GM18517 (cell line): ENCODE data around the gene CPNE1.
A peak's percentile ranks its signal among the peaks of the same experiment; 100 is the strongest.
"Not testable (repeated sequence)": the region's sequence is repeated elsewhere in the genome, so short reads cannot be mapped to it uniquely, and the experiment has no call there.

Experiments
- ATAC-seq: cut with Tn5 transposase; IDR thresholded peaks from one replicate; pipeline ENCODE4 v1.9.1; 2021; ENCODE audit warnings: mild to moderate bottlenecking, moderate library complexity; ENCODE audit not compliant: unreplicated experiment

CPNE1 gene

DNA sequence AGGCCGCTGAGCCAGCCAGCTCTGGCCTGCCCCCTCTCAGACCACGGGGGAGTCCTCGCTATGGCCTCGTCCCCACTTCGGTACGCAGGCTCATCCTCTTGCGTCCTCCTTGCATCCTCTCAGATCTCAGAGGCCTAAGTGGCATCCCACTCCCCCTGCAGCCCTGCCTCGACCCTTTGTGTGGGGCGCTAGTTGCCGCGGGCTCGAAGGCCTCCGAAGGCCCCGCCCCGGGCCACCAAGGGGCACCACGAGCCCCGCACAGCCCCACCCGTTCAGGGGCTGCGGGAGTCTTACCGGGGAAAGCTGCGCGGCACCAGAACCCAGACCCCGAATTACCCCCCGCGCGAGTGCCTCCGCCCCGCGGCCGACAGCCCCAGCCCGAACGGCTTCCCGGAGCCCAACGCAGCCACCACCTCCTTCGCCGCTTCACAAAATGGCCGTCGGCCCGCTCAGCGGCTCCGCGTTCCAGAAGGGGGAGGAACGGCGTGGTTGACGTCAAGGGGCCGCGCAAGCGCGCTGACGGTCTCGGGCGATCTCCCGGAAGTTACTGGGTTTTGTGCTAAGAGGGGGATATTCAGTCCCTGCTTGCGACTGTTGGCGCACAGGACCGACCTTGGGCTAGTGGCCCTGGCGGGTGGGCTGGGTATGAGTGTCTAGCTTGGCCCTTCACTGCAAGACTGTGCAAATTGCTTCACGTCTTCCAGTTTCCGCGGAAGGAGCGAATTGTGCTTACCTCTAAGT, at the start of gene CPNE1, which contains the start of gene RBM12:
Gene CPNE1 (minus strand): TSS at position 435 of the 741 bp plus-strand sequence. CDS start 31,977 bp downstream, outside the sequence.
Gene RBM12 (minus strand): TSS at position 435 of the 741 bp plus-strand sequence. CDS start 9,578 bp downstream, outside the sequence.
- ATAC-seq, result peak; percentile 82

DNA sequence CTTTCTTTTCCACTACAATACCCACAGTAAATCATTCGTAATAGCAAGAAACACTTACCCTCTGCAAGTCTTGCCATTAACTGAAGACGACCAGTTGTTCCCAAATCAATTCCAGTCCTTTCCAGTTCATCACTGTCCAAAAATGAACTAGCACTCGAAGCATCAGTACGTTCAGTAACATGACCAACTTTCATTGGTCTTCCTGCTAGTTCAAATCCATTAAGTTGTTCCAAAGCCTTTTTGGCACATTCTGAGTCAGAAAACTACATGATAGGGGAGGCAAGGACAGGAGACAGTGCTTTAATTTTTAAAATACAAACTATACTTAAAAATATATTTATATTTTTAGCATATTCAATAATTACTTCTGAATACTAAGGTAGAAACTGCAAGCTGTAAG, 49.4 kb upstream of the CPNE1 start:
- ATAC-seq, result no peak

DNA sequence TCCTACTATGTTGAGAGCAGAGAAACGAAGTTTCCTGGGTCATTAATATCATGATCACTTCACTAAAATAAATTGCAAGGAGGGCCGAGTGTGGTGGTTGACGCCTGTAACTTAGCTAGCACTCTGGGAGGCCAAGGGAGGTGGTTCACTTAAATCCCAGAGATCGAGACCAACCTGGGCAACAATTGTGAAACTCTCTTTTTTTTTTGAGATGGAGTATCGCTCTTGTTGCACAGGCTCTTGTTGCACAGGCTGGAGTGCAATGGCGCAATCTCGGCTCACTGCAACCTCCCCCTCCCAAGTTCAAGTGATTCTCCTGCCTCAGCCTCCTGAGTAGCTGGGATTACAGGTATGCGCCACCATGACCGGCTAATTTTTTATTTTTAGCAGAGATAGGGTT, 48.4 kb upstream of the CPNE1 start:
- ATAC-seq, result not testable (repeated sequence)

DNA sequence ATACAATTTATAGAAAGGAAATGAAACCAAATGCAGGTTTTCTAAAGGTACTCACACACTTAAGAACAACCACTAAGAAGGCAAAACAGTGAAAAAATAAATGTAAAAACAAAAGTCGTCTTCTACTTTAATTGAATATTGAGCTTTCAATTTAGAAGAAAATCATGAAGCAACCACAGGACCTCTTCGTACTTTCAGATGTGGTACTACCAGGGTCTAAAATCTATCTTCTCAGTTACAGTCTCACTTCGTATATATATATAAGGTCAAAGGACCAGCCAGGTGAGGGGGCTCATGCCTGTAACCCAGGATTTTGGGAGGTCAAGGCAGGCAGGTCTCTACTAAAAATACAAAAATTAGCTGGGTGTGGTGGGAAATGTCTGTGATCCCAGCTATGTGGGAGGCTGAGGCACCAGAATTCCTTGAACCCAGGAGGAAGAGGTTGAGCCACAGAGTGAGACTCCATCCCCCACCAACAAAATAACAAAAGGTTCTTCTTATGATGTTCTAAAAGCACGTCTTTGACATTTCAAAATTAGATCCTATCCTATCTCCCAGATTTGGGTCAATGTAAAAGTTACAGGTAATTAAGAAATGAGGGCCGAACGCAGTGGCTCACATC, 47.0 kb upstream of the CPNE1 start:
- ATAC-seq, result no peak

DNA sequence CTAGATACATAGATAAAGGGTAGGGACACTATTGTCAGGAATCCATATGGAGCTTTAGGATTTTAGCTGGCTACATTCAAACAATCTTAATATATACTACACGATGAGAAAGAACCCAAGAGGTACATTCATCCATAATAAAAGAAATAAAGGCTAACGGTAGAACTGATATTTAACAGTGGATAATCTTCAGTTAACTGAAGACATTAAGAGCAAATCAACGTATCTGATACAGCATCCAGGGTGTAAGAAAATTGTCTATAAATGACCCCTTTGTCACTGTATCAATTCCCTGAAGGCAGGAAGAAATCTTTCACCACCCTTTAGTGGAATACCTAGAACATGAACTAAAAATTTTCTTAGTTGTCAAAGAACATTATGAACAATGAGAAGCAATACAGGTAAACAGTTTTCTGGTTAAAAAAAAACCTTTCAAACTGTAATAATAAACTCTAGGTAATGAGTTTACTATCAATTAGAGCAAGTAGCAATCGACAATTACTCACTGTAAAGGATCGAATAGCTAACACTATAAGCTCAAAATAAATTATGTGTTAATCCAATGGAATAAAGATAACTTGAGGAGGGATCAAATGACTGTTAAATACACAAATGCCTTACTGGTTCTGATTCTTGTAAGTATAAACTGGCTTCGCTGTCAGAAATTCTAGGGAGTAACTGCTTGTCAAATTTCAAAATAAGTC, 46.3 kb upstream of the CPNE1 start:
- no peak for ATAC-seq

DNA sequence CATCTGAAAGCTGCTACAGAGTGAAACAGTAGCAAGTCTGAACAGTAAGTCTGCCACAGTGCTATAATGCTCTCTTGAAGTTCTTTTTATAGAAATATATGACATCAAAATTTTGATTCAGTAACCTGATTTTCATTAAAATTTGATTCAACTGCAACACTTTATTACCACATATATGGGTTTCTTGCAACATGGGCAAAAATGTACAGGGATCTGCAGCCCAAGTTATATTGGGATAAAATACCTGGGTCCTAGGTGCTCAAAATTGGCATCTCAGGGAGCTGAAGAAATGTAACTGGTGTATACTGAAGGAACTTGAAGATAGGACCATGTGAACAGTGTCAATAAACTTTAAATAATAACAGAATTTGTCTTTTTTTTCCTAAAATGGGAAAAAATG, 45.3 kb upstream of the CPNE1 start:
- ATAC-seq, result no peak

DNA sequence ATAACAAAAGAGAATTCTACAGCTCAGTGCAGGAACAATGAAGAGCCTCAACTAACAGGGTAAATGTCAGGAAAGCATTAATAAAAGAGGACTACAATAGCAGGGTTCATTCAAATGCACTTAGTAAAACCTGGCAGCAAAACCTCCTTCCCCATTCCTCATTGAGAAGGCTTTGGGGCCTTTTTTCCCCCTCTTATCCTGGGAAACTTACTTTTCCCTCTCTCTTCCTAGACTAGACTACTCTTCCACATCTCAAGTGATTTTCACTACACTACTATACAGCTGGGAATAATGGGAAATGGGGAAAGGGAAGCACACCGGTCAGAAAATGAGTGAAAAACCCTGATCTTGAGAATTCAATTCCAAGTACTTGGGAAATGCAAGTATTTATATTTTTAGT, 44.6 kb upstream of the CPNE1 start:
- ATAC-seq, result no peak

DNA sequence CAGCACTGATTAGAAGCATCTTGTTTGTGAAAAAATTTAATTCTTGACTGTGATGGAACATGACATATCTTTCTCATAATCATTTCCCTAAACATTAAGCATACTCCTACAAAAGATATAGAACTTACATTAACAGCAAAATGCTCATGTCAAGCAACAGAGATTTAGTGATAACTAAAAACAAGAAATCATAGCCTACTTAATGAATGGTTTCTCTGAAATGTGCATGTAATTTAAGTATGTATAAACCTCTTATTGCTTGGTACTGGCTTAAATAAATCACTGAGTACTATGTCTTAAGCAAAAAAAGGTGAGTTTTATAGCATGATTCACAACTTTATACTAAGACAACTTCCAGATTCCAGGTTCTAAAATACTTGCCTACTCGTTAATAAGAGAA, 43.8 kb upstream of the CPNE1 start:
- ATAC-seq, result no peak

DNA sequence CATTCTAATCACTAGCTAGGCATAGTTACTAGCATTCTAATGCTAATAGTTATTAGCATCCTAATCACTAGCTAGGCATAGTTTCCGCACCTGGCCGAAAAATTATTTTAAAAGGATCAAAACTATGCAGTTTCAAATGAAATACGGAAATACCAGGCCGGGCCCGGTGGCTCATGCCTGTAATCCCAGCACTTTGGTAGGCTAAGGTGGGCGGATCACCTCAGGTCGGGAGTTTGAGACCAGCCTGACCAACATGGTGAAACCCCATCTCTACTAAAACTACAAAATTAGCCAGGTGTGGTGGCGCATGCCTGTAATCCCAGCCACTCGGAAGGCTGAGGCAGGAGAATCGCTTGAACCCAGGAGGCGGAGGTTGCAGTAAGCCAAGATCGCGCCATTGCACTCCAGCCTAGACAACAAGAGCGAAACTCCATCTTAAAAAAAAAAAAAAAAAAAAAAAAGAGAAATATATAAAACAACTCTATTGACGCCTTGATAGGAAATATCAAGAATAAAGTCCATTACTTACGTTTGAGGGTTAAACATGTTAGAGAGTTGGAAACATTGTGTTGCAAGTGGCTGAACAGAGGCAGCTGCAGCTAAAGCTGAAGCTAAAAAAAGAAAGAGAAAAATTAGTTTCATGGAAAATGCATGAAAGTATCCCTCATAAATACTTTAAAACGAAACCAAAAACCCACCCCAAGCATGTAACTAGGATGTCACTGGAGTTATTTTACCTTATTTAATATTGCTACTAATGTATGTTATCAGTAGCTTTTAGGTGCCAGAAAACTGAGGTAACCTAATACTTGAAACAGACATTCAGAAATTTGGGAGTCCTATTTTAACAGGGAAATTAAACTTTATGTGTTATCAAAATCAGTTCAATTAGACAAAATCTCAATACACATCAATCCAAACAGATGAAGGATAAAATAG, 42.2 kb upstream of the CPNE1 start:
- ATAC-seq, result not testable (repeated sequence)

DNA sequence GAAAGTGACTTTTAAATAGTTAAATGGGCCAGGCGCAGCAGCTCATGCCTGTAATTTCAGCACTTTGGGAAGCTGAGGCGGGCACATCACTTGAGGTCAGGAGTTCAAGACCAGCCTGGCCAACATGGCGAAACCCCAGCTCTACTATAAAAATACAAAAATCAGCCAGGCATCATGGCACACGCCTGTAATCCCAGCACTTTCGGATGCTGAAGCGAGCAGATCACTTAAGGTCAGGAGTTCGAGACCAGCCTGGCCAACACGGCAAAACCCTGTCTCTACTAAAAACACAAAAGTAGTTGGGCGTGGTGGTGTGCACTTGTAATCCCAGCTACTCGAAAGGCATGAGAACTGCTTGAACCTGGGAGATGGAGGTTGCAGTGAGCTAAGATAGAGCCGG, 41.2 kb upstream of the CPNE1 start:
- ATAC-seq, result not testable (repeated sequence)

DNA sequence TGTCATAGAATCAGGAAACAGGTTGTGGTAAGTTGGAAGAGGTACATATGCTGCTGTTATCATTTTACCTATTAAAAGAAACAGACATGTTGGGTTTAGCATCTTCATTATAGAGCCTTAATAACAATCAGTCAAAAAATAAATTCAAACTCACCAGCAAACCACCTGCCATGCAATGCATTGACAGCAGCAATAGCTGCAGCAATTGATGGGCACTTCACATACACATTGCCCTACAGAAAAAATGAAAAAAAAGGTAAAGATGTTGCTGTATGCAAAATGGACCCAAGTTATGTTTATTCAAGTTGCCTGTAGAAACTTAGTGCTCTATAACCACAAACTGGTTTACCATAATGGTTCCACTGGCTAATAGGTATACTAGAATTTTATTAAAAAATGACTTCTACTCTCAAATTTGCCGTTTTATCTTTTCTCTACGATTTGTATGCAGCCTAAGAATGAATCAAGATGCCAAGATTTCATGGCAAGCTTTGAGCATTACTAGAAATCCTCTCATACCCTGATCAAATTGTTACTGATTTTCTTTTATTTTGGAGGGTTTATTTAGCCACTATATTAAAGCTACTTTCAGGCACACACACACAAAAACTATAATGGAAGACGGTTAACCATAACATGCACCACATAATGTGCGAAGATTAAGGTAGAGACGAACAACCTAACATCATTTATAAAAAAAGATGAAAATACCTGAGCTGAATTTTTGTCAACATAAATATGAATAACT, 40.0 kb upstream of the CPNE1 start:
- ATAC-seq, result no peak

DNA sequence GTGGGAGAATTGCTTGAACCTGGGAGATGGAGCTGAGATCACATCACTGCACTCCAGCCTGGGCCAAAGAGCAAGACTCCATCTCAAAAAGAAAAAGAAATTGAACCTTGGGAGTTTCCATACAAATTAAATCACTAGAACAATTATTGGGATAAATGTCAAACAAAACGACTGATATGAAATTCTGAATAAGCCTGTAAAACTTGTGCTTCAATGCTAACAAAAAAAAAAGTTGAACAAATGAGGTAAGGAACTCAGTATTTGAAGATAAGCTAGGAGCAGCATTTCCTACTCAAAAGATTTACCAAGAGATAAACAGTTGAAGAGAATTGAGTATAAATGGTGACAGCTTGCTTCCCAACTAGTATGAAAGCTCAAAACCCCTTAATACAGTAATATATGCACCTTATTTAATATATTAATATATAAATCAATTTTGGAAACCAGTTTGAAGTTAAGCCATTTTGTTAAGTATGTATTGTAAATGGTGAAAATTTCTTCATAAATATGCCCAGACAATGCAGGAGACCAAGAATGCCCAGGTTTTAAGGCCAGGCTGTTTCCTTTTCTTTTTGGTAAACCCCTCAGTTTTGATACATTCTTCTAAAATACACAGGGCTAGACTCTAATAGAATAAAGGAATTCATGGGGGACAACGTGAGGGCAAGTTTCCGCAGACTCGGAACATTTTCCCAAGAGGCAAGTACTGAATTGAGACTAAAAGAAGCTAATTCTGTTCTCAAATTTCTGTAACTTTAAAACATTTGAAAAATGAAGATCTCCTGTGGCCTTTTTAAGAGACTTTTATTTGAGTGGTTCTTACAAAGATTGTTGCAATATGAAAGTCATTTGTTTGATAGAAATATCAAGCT, 38.4 kb upstream of the CPNE1 start:
- no peak for ATAC-seq

DNA sequence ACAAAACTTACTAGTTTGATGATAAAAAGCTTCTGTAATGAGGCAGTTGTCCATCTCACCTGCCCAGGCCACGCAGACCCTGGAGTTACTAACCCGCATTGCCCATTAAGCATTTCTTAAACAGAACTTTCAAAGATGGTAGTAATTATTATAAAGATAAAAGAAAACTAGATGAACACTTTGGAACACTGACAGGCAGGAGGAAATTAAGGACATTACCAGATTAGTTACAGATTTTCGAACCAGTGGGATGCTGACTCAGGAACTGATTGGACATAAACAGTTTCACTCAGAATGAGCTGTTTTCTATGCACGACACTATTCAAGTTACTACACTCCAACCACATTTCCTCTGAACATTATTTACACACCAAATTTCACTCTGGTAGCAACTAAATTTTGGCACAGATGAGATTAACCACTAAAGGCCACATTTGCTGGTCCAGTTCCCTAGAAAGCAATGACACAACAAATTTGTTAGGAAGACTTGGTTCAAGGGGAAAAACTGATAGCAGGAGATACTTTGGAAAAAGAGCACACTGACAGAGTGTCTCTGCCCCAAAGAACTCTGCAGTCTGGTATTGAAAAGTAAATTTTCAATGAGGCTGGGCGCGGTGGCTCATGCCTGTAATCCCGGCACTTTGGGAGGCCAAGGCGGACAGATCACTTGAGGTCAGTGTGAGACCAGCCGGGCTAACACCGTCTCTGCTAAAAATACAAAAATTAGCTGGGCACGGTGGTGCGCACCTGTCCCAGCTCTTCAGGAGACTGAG, 37.5 kb upstream of the CPNE1 start:
- no peak for ATAC-seq

DNA sequence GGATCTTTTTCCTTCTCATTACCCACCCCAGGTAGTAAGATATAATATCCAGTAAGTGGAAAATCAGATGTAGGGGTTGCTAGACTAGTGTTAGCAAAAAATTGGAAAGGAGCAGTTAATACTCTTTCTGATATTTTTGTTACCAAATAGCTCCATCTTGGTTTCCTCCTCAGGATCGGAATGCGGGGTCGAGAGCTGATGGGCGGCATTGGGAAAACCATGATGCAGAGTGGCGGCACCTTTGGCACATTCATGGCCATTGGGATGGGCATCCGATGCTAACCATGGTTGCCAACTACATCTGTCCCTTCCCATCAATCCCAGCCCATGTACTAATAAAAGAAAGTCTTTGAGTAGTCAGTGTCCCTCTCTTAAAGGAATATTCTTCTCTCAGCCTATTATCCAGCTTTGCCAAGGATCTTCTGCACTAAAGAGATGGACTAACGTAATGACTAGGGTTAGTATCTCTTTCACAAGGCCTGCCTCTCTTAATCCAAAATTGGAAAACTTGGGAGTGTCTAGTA, 36.0 kb upstream of the CPNE1 start:
- ATAC-seq, result no peak

DNA sequence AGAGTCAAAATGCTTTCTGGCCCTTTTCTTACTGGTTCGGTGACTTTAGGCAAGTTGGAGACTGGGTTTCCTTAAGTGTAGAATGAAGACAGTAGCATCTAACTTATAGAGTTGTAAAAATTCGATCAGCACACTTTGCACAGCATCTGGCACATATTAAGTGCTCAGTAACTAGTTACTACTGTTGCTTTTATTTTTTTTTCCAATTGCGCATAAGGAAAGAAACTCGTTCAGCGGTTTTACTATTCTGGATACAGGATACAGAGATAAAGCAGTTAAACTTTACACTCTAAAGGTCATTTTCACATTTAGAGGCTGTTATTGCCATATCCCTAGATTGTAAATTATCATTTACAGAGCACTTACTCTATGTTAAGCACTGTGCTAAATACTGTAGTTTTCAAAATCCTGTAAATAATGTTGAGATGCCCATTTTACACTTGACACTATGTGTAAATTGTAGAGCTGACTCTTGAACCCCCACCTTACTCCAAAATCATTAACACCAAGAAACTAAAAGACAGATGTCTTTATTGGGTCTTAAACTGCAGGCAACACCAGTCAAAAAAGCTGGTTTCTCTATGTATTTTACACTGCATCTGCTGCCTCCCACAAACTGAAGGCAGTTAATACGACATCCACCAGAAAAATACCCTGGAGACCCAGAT, 35.4 kb upstream of the CPNE1 start:
- ATAC-seq, result no peak

DNA sequence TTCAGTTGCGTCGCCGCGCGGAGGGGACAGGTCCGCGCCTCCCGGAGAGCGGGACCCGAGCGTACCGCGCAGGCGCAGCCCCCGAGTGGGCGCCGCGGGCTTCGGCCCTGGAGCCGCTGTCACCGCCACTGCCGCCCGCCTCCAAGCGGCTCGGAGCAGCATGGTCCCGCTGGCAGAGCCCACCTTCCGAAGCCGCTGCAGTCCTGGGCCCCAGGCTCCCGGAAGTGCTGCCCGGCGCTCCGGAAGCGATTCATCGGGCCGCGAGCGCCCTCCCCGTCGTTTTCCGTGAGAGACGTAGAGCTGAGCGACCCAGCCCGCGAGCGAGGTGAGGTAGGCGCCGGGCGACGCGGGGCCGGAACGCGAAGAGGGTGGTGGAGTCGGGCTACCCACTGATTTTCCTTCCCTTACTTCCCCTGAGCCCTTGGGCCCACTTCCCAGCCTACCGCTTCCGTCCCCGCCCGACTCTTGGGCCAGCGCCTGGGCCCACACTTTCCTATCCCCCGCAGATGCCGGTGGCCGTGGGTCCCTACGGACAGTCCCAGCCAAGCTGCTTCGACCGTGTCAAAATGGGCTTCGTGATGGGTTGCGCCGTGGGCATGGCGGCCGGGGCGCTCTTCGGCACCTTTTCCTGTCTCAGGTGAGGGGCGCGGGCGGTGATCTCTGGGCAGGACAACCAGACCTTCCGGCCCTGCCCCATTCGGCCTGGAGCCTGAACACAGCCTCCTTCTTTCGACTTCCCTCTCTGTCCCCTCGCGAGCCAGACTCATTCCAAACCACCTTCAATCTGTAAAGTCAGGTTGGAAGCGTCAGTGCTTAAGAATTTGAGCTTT, 34.6 kb upstream of the CPNE1 start, which contains the start of the genes NFS1 and ROMO1:
Gene NFS1 (minus strand): TSS at position 226 of the 830 bp plus-strand sequence. CDS start 64 bp downstream, at position 162.
Gene ROMO1 (plus strand): TSS at position 279 of the 830 bp plus-strand sequence. CDS start 228 bp downstream, at position 507.
- ATAC-seq, result no peak
